ENCODE data around the gene EIF3F.
"Not testable (repeated sequence)": the region's sequence is repeated elsewhere in the genome, so short reads cannot be mapped to it uniquely, and the experiment has no call there.

Gene EIF3F

GRCh38 chr11:7987560-7987883, 385 bp downstream of the EIF3F start:
- DNase-seq (ENCODE audit: low read depth): not testable (repeated sequence)

GRCh38 chr11:7994581-7995278, 7.6 kb downstream of the EIF3F start:
- no peak for DNase-seq (ENCODE audit: low read depth)

- DNase-seq (ENCODE audit: low read depth): no peak
These were observed 12.7 kb downstream of the EIF3F start for GRCh38 chr11:7999795-8000194.

GRCh38 chr11:8000390-8000789, 13.3 kb downstream of the EIF3F start:
- no peak for DNase-seq (ENCODE audit: low read depth)

- DNase-seq (ENCODE audit: low read depth): no peak
These were observed 15.5 kb downstream of the EIF3F start for GRCh38 chr11:8002676-8003075.

GRCh38 chr11:8003187-8003586, 16.1 kb downstream of the EIF3F start:
- no peak for DNase-seq (ENCODE audit: low read depth)

- no peak for DNase-seq (ENCODE audit: low read depth)
These were observed 16.9 kb downstream of the EIF3F start for GRCh38 chr11:8004008-8004407.

- DNase-seq (ENCODE audit: low read depth): no peak
These were observed 18.4 kb downstream of the EIF3F start for GRCh38 chr11:8005556-8005955.

GRCh38 chr11:8006349-8006977, 19.3 kb downstream of the EIF3F start:
- peak; percentile 62 for DNase-seq (ENCODE audit: low read depth)

GRCh38 chr11:8008212-8008611, 21.1 kb downstream of the EIF3F start:
- DNase-seq (ENCODE audit: low read depth): no peak

- DNase-seq (ENCODE audit: low read depth): no peak
These were observed 22.7 kb downstream of the EIF3F start for GRCh38 chr11:8009856-8010255.

- DNase-seq (ENCODE audit: low read depth): no peak
These were observed 24.2 kb downstream of the EIF3F start for GRCh38 chr11:8011371-8011770.

GRCh38 chr11:8011981-8012444, 24.9 kb downstream of the EIF3F start:
- no peak for DNase-seq (ENCODE audit: low read depth)

GRCh38 chr11:8013833-8014232, 26.7 kb downstream of the EIF3F start:
- DNase-seq (ENCODE audit: low read depth): no peak

- no peak for DNase-seq (ENCODE audit: low read depth)
These were observed 28.7 kb downstream of the EIF3F start for GRCh38 chr11:8015753-8016239.

- DNase-seq (ENCODE audit: low read depth): no peak
These were observed 29.3 kb downstream of the EIF3F start for GRCh38 chr11:8016440-8016839.

- no peak for DNase-seq (ENCODE audit: low read depth)
These were observed 29.9 kb downstream of the EIF3F start for GRCh38 chr11:8017071-8017470.

- DNase-seq (ENCODE audit: low read depth): no peak
These were observed 30.9 kb downstream of the EIF3F start for GRCh38 chr11:8017894-8018483.

GRCh38 chr11:8018484-8019313, 31.6 kb downstream of the EIF3F start:
- peak; percentile 47 for DNase-seq (ENCODE audit: low read depth)

- no peak for DNase-seq (ENCODE audit: low read depth)
These were observed 32.4 kb downstream of the EIF3F start for GRCh38 chr11:8019314-8020243.

GRCh38 chr11:8020244-8020597, 33.1 kb downstream of the EIF3F start:
- no peak for DNase-seq (ENCODE audit: low read depth)
